BLaER1 (cell line): Measurements from ENCODE around the gene SFXN3.

Experiments
- H3K27ac ChIP-seq: shearing (Covaris generic); formaldehyde crosslinking; 2 replicates; pipeline ENCODE4 v1.8.1; 2022
- H3K27me3 ChIP-seq: shearing (Covaris generic); formaldehyde crosslinking; 2 replicates; pipeline ENCODE4 v1.8.1; 2022
- H3K36me3 ChIP-seq: shearing (Covaris generic); formaldehyde crosslinking; 2 replicates; pipeline ENCODE4 v1.8.1; 2022
- H3K4me1 ChIP-seq: shearing (Covaris generic); formaldehyde crosslinking; 2 replicates; pipeline ENCODE4 v1.8.1; 2022
- H3K4me2 ChIP-seq: shearing (Covaris generic); formaldehyde crosslinking; 2 replicates; pipeline ENCODE4 v1.8.1; 2022
- H3K4me3 ChIP-seq: shearing (Covaris generic); formaldehyde crosslinking; 2 replicates; pipeline ENCODE4 v1.8.1; 2022
- H3K9ac ChIP-seq: shearing (Covaris generic); formaldehyde crosslinking; 2 replicates; pipeline ENCODE4 v1.8.1; 2022
- H3K9me3 ChIP-seq: shearing (Covaris generic); formaldehyde crosslinking; 2 replicates; pipeline ENCODE4 v1.8.1; 2022
- H4K20me1 ChIP-seq: shearing (Covaris generic); formaldehyde crosslinking; 2 replicates; pipeline ENCODE4 v1.8.1; 2022
- Cebpa-rat ChIP-seq: shearing (Covaris generic); IDR thresholded peaks from 2 replicates; pipeline ENCODE4 v1.8.1; 2022

SFXN3 gene

DNA sequence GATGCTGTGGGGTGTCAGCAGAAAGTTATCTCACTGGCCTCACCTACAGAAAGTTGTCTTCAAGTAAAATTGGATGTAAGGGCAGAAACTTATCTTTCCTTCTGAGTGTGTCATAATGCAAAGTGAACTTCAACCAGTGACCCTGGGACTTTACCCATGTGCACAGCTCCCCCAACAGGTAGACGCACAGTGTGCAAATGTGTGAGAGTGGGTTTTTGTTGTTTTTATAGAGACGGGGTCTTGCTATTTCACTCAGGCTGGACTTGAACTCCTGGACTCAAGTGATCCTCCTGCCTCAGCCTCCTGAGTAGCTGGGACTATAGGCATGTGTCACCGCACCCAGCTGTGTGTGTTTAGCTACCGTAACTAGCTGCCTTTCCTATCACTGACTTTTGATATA lies 24.4 kb downstream of the SFXN3 start:
- Histone ChIP-seq H3K9me3 (no peaks in the 10 kb centered on the region), H3K9ac (no peak overlapping the region), H3K4me3 (no peak overlapping the region), H3K4me2 (peak overlapping the region; percentile 95), H3K27me3 (no peaks in the 10 kb centered on the region), H3K4me1 (peaks cover 72% of the 10 kb centered on the region), H3K27ac (no peak overlapping the region), H4K20me1 (peaks cover 41% of the 10 kb centered on the region), H3K36me3 (peaks cover 34% of the 10 kb centered on the region)
- no peak for TF ChIP-seq Cebpa-rat

DNA sequence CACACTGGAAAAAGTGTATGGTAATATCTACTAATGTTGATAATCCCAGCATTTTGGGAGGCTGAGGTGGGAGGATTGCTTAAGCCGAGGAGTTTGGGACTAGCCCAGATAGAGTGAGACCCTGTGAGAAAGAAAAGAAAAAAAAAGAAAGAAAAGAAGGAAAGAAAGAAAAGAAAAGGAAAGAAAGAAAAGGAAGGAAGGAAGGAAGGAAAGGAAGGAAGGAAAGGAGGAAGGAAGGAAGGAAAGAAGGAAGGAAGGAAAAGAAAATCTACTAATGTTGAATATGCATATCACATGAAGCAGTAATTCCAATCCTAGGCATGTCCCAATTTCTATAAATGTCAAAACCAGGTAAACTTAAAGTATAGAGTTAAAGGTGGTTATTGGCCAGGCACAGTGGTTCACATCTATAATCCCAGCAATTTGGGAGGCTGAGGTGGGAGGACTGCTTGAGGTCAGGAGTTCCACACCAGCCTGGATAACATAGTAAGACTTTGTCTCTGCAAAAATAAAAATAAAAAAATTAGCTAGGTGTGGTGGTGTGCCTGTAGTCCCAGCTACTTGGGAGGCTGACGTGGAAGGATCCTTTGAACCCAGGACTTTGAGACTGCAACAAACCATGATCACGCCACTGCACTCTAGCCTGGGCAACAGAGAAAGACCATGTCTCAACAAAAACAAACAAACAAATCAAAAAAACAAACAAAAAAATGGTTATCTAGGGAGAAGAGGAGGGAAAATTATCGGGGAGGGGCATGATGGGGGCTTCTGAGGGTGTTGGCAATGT lies 25.5 kb downstream of the SFXN3 start:
- no peak for TF ChIP-seq Cebpa-rat
- H3K27me3 ChIP-seq: no peaks in the 10 kb centered on the region
- no peak overlapping the region for H3K4me3 ChIP-seq
- H3K9me3 ChIP-seq: no peaks in the 10 kb centered on the region
- H3K36me3 ChIP-seq: peaks cover 34% of the 10 kb centered on the region
- H3K27ac ChIP-seq: no peak overlapping the region
- peaks cover 34% of the 10 kb centered on the region for H4K20me1 ChIP-seq
- H3K4me1 ChIP-seq: peaks cover 66% of the 10 kb centered on the region
- H3K9ac ChIP-seq: no peak overlapping the region; the same call in 1 of the 2 replicates
- H3K4me2 ChIP-seq: peak overlapping the region; percentile 95

DNA sequence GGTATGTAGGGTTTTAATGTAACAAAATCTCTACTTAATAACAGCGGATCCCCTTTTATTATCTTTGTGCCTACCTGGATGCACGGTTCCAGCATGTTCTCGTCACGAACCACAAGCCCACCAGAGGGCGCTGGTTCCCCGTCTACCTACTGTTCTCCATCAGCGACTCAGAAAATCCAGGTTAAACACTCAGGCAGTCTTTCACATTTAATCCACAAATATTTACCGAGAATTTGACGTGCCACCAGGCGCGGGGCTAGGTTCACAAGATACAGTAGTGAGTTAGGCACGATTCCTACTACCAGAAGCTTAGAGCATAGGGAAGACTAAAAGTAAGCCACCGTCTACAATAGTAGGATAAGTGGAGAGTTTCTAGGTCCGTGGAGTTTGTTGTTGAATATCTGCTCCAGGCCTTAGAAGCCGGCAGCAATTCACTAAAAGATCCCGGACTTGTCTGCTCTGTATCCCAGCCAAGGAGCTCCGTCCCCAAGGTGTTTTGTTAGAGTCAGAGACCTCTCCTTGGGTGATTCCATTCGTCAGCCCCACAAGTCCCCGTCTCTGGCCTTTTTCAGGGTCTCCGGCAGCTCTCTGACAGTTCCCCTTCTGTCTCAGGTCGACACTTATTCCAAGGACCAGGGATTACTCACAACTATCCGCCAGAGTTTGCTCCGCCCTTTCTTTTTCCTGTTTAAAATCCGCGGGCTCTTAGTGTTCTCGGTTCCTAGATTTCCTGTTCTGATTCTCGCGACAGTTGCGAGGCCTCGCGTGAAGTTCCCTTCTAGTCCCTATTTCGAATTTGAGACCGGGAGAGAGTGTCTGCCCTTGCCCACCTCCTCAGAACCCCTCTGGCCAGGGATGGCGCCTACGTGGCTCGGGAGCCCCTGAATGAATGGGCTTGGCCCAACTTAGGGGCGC lies 29.3 kb downstream of the SFXN3 start:
- Histone ChIP-seq H3K36me3 (peaks cover 17% of the 10 kb centered on the region), H3K4me2 (peak overlapping the region; percentile 95), H3K4me1 (peaks cover 79% of the 10 kb centered on the region), H4K20me1 (peaks cover 11% of the 10 kb centered on the region), H3K27ac (peak overlapping the region; percentile 100), H3K9me3 (no peaks in the 10 kb centered on the region), H3K9ac (peak overlapping the region; percentile 100), H3K27me3 (no peaks in the 10 kb centered on the region), H3K4me3 (peak overlapping the region; percentile 77)
- no peak for TF ChIP-seq Cebpa-rat

DNA sequence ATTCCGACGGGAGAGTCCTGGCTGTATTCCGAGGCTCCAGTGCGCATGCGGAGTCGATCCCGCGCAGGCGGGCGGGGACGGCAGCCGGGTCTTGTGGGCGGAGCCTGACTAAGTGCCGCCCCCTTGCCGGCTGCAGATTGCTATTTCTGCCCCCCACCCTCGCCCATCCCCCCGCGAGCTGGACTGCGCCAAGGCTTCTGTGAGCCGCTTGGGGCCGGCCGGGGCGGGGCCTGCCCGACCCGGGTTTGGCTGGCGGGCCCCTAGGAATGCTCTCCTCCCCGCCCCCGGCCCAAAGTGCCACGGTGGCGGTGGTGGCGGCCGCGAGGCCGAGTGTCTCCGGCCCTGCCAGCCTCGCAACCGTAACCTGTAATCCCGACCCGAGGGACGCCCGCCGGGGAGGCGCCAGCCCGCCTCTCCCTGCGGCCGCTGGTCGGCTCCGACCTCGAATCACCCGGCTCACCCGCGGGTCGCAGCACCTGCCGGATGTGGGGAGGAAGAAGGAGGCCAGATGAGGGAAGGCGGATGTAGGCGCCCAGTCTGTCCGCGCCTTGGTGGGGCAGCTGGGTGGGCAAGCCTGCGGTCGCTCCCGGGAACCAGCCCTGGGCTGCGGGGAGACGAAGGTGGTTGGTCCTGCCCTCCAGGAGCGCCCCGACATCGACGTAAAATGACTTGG lies 30.1 kb downstream of the SFXN3 start:
- H3K4me2 ChIP-seq: peak overlapping the region; percentile 95
- TF ChIP-seq Cebpa-rat: no peak
- no peaks in the 10 kb centered on the region for H3K27me3 ChIP-seq
- H4K20me1 ChIP-seq: peaks cover 7% of the 10 kb centered on the region; the same call in 1 of the 2 replicates
- peaks cover 79% of the 10 kb centered on the region for H3K4me1 ChIP-seq
- H3K9ac ChIP-seq: peak overlapping the region; percentile 100
- H3K9me3 ChIP-seq: no peaks in the 10 kb centered on the region
- H3K27ac ChIP-seq: peak overlapping the region; percentile 100
- H3K4me3 ChIP-seq: peak overlapping the region; percentile 77
- 0 out of 2 replicates have a peak, but pooled peaks cover 12% of the 10 kb centered on the region for H3K36me3 ChIP-seq

DNA sequence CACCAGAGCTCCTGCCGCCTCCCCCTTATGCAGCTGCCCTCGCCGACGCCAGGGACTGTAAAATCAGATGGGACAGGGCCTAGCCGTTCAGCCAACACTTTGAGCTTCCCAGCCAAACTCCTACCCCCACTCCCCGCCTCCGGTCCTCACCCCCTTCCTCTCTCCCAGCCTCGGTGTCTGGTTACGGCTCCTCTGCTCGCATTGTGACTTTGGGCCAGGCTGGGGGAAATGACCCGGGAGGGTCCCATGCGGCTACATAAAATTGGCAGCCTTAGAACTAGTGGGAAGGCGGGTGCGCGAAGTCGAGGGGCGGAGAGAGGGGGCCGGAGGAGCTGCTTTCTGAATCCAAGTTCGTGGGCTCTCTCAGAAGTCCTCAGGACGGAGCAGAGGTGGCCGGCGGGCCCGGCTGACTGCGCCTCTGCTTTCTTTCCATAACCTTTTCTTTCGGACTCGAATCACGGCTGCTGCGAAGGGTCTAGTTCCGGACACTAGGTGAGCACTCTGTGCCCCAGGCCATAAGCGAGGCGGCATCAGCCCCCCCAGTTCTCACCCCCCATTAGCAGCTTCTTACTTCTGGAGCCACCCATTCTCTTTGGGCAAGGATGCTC lies 30.7 kb downstream of the SFXN3 start, which contains the start of gene KAZALD1:
Gene KAZALD1, plus strand, starts transcription at position 366 of the 608 bp plus-strand sequence. CDS start 604 bp downstream, outside the sequence.
- peaks cover 75% of the 10 kb centered on the region for H3K4me1 ChIP-seq
- H3K9me3 ChIP-seq: no peaks in the 10 kb centered on the region
- peak within 1 kb of the TSS; percentile 77 for H3K4me3 ChIP-seq
- H4K20me1 ChIP-seq: peaks cover 7% of the 10 kb centered on the region; the same call in 1 of the 2 replicates
- H3K36me3 ChIP-seq: 0 out of 2 replicates have a peak, but pooled peaks cover 8% of the 10 kb centered on the region
- no peaks in the 10 kb centered on the region for H3K27me3 ChIP-seq
- H3K27ac ChIP-seq: peak within 1 kb of the TSS; percentile 100
- H3K4me2 ChIP-seq: peak within 1 kb of the TSS; percentile 95
- H3K9ac ChIP-seq: peak within 1 kb of the TSS; percentile 100
- TF ChIP-seq Cebpa-rat: no peak

DNA sequence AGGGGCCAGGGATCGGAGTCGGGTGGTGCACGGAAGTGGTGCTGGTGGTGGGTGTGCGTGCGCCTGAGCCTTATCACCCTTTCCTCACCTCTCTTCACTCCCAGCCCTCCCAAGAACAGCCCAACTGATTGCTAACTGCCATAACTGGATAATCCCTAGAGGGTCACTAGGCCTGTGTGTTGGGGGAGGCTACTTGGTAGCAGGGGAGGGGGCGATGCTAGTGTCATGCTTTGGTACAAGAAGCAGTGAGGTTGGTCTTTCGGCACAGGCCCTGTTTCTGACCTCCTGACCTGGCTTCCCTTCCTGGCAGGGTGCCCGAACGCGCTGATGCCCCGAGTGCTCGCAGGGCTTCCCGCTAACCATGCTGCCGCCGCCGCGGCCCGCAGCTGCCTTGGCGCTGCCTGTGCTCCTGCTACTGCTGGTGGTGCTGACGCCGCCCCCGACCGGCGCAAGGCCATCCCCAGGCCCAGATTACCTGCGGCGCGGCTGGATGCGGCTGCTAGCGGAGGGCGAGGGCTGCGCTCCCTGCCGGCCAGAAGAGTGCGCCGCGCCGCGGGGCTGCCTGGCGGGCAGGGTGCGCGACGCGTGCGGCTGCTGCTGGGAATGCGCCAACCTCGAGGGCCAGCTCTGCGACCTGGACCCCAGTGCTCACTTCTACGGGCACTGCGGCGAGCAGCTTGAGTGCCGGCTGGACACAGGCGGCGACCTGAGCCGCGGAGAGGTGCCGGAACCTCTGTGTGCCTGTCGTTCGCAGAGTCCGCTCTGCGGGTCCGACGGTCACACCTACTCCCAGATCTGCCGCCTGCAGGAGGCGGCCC lies 31.4 kb downstream of the SFXN3 start:
- Histone ChIP-seq H3K36me3 (0 out of 2 replicates have a peak, but pooled peaks cover under 1% of the 10 kb centered on the region), H3K9me3 (no peaks in the 10 kb centered on the region), H3K4me3 (peak overlapping the region; percentile 77), H4K20me1 (peaks cover 7% of the 10 kb centered on the region; the same call in 1 of the 2 replicates), H3K27me3 (no peaks in the 10 kb centered on the region), H3K27ac (peak overlapping the region; percentile 100), H3K4me2 (peak overlapping the region; percentile 95), H3K9ac (peak overlapping the region; percentile 100), H3K4me1 (peaks cover 68% of the 10 kb centered on the region)
- TF ChIP-seq Cebpa-rat: no peak

DNA sequence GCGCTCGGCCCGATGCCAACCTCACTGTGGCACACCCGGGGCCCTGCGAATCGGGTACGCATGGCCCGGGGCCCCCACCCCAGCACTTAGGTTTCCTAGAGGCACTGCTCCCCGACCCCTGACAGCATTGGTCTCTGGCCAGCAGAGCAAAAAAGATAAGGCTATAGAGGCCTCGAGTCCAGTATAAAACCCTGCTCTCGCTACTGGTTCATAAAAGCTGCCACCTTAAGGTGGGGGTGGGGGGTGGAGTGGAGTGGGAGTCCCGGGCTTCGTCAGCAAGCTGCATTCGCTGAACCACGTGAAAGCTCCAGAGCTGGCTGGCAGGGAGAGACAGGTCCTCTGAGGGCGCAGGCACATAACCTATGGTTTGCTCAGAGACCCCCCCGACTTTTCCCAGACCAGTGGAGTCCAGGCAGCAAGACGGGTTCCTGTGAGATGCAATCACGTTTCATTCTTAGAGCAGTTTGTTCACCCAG lies 32.1 kb downstream of the SFXN3 start:
- peak overlapping the region; percentile 77 for H3K4me3 ChIP-seq
- peak overlapping the region; percentile 100 for H3K9ac ChIP-seq
- peak overlapping the region; percentile 95 for H3K4me2 ChIP-seq
- H3K36me3 ChIP-seq: no peaks in the 10 kb centered on the region
- H3K27ac ChIP-seq: peak overlapping the region; percentile 100
- no peaks in the 10 kb centered on the region for H3K9me3 ChIP-seq
- peaks cover 7% of the 10 kb centered on the region; the same call in 1 of the 2 replicates for H4K20me1 ChIP-seq
- no peak for TF ChIP-seq Cebpa-rat
- no peaks in the 10 kb centered on the region for H3K27me3 ChIP-seq
- peaks cover 61% of the 10 kb centered on the region for H3K4me1 ChIP-seq
